ENCODE results near the gene ZNF865. TPM values are rescaled to one million over a fixed set of nuclear protein-coding genes. Genes with fewer than 3 reads are reported as not detected.

ZNF865 gene
- total RNA-seq, 1 experiment from 2014 or later, result 3.5 TPM

GRCh38 chr19:55621205-55621672, 15.8 kb downstream of the ZNF865 start:
- no peaks in the 10 kb centered on the region for H3K27me3 ChIP-seq (ENCODE audit: control insufficient read depth, insufficient read depth, low read length)
- no peak for DNase-seq

GRCh38 chr19:55621673-55622231, 16.3 kb downstream of the ZNF865 start:
- DNase-seq, result peak; percentile 55
- H3K4me3 ChIP-seq (ENCODE audit: insufficient read depth, low read depth, low read length), result no peak overlapping the region
- H3K36me3 ChIP-seq (replicated peaks; ENCODE audit: control insufficient read depth, insufficient read depth, low read length), result peaks cover 3% of the 10 kb centered on the region
- no peaks in the 10 kb centered on the region for H3K27me3 ChIP-seq (ENCODE audit: control insufficient read depth, insufficient read depth, low read length)

More at GRCh38 chr19:55621205-55621672, 15.8 kb downstream of the ZNF865 start:
- no peak overlapping the region for H3K4me3 ChIP-seq (ENCODE audit: insufficient read depth, low read depth, low read length)
- peaks cover 3% of the 10 kb centered on the region for H3K36me3 ChIP-seq (replicated peaks; ENCODE audit: control insufficient read depth, insufficient read depth, low read length)

GRCh38 chr19:55622242-55622969, 17.0 kb downstream of the ZNF865 start:
- no peaks in the 10 kb centered on the region for H3K27me3 ChIP-seq (ENCODE audit: control insufficient read depth, insufficient read depth, low read length)
- peak; percentile 54 for DNase-seq
- H3K36me3 ChIP-seq (replicated peaks; ENCODE audit: control insufficient read depth, insufficient read depth, low read length), result peaks cover 3% of the 10 kb centered on the region
- H3K4me3 ChIP-seq (ENCODE audit: insufficient read depth, low read depth, low read length), result no peak overlapping the region

- H3K36me3 ChIP-seq (replicated peaks; ENCODE audit: control insufficient read depth, insufficient read depth, low read length), result peaks cover 3% of the 10 kb centered on the region
- H3K27me3 ChIP-seq (ENCODE audit: control insufficient read depth, insufficient read depth, low read length), result no peaks in the 10 kb centered on the region
- DNase-seq, result no peak
- H3K4me3 ChIP-seq (ENCODE audit: insufficient read depth, low read depth, low read length), result no peak overlapping the region
Observed at GRCh38 chr19:55623130-55623529, 17.7 kb downstream of the ZNF865 start.

GRCh38 chr19:55623561-55623960, 18.1 kb downstream of the ZNF865 start:
- H3K27me3 ChIP-seq (ENCODE audit: control insufficient read depth, insufficient read depth, low read length), result no peaks in the 10 kb centered on the region
- no peak for DNase-seq
- H3K36me3 ChIP-seq (replicated peaks; ENCODE audit: control insufficient read depth, insufficient read depth, low read length), result peaks cover 3% of the 10 kb centered on the region
- H3K4me3 ChIP-seq (ENCODE audit: insufficient read depth, low read depth, low read length), result 0 out of 2 replicates have a peak overlapping the region, but pooled peaks have one; percentile 0

GRCh38 chr19:55624109-55625003, 18.9 kb downstream of the ZNF865 start, which contains the start of gene ZNF784:
TSS of gene ZNF784 (minus strand) at chr19:55624566. CDS start at chr19:55624561, 5 bp downstream.
- Histone ChIP-seq H3K27me3 (ENCODE audit: control insufficient read depth, insufficient read depth, low read length) (no peaks in the 10 kb centered on the region), H3K36me3 (replicated peaks; ENCODE audit: control insufficient read depth, insufficient read depth, low read length) (peaks cover 3% of the 10 kb centered on the region), H3K4me3 (ENCODE audit: insufficient read depth, low read depth, low read length) (peak within 1 kb of the TSS; percentile 56)
- peak; percentile 99 for DNase-seq

- H3K36me3 ChIP-seq (replicated peaks; ENCODE audit: control insufficient read depth, insufficient read depth, low read length), result peaks cover 3% of the 10 kb centered on the region
- peak; percentile 11 for DNase-seq
Observed at GRCh38 chr19:55625004-55625326, 19.5 kb downstream of the ZNF865 start.

GRCh38 chr19:55626350-55626749, 20.9 kb downstream of the ZNF865 start:
- DNase-seq, result no peak
- Histone ChIP-seq H3K4me3 (ENCODE audit: insufficient read depth, low read depth, low read length) (no peak overlapping the region), H3K36me3 (replicated peaks; ENCODE audit: control insufficient read depth, insufficient read depth, low read length) (no peaks in the 10 kb centered on the region; the same call in 1 of the 2 replicates), H3K27me3 (ENCODE audit: control insufficient read depth, insufficient read depth, low read length) (no peaks in the 10 kb centered on the region)

More at GRCh38 chr19:55625004-55625326, 19.5 kb downstream of the ZNF865 start:
- H3K4me3 ChIP-seq (ENCODE audit: insufficient read depth, low read depth, low read length), result peak overlapping the region; percentile 40
- no peaks in the 10 kb centered on the region for H3K27me3 ChIP-seq (ENCODE audit: control insufficient read depth, insufficient read depth, low read length)

- no peak overlapping the region for H3K4me3 ChIP-seq (ENCODE audit: insufficient read depth, low read depth, low read length)
- no peaks in the 10 kb centered on the region for H3K27me3 ChIP-seq (ENCODE audit: control insufficient read depth, insufficient read depth, low read length)
- peak; percentile 79 for DNase-seq
- no peaks in the 10 kb centered on the region; the same call in none of the 2 replicates for H3K36me3 ChIP-seq (replicated peaks; ENCODE audit: control insufficient read depth, insufficient read depth, low read length)
Observed at GRCh38 chr19:55632463-55632834, 27.0 kb downstream of the ZNF865 start.

GRCh38 chr19:55633861-55634260, 28.4 kb downstream of the ZNF865 start:
- DNase-seq, result peak; percentile 16
- Histone ChIP-seq H3K4me3 (ENCODE audit: insufficient read depth, low read depth, low read length) (no peak overlapping the region), H3K36me3 (replicated peaks; ENCODE audit: control insufficient read depth, insufficient read depth, low read length) (no peaks in the 10 kb centered on the region; the same call in none of the 2 replicates), H3K27me3 (ENCODE audit: control insufficient read depth, insufficient read depth, low read length) (no peaks in the 10 kb centered on the region)

GRCh38 chr19:55635334-55635717, 29.9 kb downstream of the ZNF865 start:
- Histone ChIP-seq H3K4me3 (ENCODE audit: insufficient read depth, low read depth, low read length) (peak overlapping the region; percentile 92), H3K36me3 (replicated peaks; ENCODE audit: control insufficient read depth, insufficient read depth, low read length) (no peaks in the 10 kb centered on the region; the same call in none of the 2 replicates), H3K27me3 (ENCODE audit: control insufficient read depth, insufficient read depth, low read length) (no peaks in the 10 kb centered on the region)
- no peak for DNase-seq

GRCh38 chr19:55635856-55636440, 30.5 kb downstream of the ZNF865 start:
- peak; percentile 17 for DNase-seq
- peak overlapping the region; percentile 92 for H3K4me3 ChIP-seq (ENCODE audit: insufficient read depth, low read depth, low read length)
- H3K36me3 ChIP-seq (replicated peaks; ENCODE audit: control insufficient read depth, insufficient read depth, low read length), result no peaks in the 10 kb centered on the region; the same call in none of the 2 replicates
- no peaks in the 10 kb centered on the region for H3K27me3 ChIP-seq (ENCODE audit: control insufficient read depth, insufficient read depth, low read length)

GRCh38 chr19:55636723-55637122, 31.3 kb downstream of the ZNF865 start:
- H3K27me3 ChIP-seq (ENCODE audit: control insufficient read depth, insufficient read depth, low read length), result no peaks in the 10 kb centered on the region
- H3K4me3 ChIP-seq (ENCODE audit: insufficient read depth, low read depth, low read length), result no peak overlapping the region
- H3K36me3 ChIP-seq (replicated peaks; ENCODE audit: control insufficient read depth, insufficient read depth, low read length), result no peaks in the 10 kb centered on the region; the same call in none of the 2 replicates
- no peak for DNase-seq

- DNase-seq, result no peak
- Histone ChIP-seq H3K36me3 (replicated peaks; ENCODE audit: control insufficient read depth, insufficient read depth, low read length) (no peaks in the 10 kb centered on the region; the same call in none of the 2 replicates), H3K27me3 (ENCODE audit: control insufficient read depth, insufficient read depth, low read length) (no peaks in the 10 kb centered on the region), H3K4me3 (ENCODE audit: insufficient read depth, low read depth, low read length) (no peak overlapping the region)
Observed at GRCh38 chr19:55637534-55637933, 32.1 kb downstream of the ZNF865 start.

All from H7 (cell line).